Measurements from ENCODE around the gene IWS1. TPM values are rescaled to one million over a fixed set of nuclear protein-coding genes. Genes with fewer than 3 reads are reported as not detected.

IWS1 gene
- total and polyA plus RNA-seq, 9 of the 15 experiments (the other 6 are each of a cell fraction or from before 2014, with no cell fraction given): 20.8 to 67.2 (median 46.6) TPM

DNA sequence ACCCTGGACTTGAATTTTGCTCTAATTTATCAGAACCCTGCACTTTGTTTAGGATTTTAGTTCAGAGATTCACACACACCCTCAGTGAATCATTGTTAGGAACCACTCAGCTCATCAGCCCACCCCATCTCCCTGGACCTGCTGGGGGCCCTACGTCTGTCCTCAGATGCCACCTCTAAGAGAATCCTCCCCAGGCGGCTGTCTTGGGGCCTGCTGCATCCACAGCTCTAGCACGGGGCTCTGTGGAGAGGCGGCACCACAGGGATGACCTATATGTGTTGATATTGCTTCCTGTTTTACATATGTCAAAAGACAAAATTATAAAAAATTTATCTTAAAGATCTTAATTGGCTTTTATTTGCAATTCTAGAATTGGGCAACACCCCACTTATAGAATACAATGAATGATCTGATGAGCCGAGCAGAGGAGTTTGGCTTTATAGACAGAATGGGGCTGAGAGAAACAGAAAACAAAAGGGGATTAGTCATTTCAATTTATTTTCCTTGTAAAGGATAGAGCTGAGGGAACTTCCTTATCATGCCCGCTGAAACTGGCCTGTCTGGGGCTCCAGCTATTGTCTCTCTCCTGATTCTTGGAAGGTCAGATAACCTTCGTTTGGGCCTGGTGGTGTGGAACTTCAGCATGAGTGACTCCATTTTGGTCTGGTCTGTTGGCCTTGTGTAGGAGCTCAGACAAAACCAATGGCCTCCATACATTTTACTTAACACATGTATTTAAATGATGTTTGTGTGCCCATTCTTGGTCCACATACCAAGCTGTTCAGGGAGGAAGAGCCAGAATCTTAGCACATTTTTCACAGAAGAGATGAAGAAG is 10.6 kb upstream of the IWS1 start:
- no peak overlapping the region for H2AFZ ChIP-seq (ENCODE audit: low read depth, low read length)
- POLR2A ChIA-PET: interaction anchor here (0.9 to 1.7 kb wide), 2 partner anchors 9 to 10 kb away, joined by 3 to 8 read pairs; partner anchors contain the start of gene IWS1

More for the DNA sequence above, 10.6 kb upstream of the IWS1 start:
- in situ Hi-C loops (cut with MboI): no loop called here
- FAIRE-seq (peak; percentile 15), ATAC-seq (no peak), DNase-seq (ENCODE audit: extremely low read depth in 1 of 4, low spot score in 3 of 4) (no peak)
- Histone ChIP-seq H3K9me1 (ENCODE audit: control insufficient read depth, insufficient read depth, low read length) (no peaks in the 10 kb centered on the region), H3K4me3 (no peak overlapping the region), H3K79me2 (ENCODE audit: control insufficient read depth, insufficient read depth, low read length) (no peaks in the 10 kb centered on the region), H4K20me1 (replicated peaks; ENCODE audit: control insufficient read depth, insufficient read depth, low read length) (no peaks in the 10 kb centered on the region), H3K4me2 (ENCODE audit: insufficient read depth, low read length) (no peak overlapping the region), H3K36me3 (ENCODE audit: control insufficient read depth, insufficient read depth, low read length) (no peaks in the 10 kb centered on the region), H3K9ac (ENCODE audit: insufficient read depth in 1 of 2, low read depth in 2 of 2, low read length in 2 of 2) (no peak overlapping the region), H3K9me3 (replicated peaks; ENCODE audit: control insufficient read depth, insufficient read depth, low read depth, low read length) (no peaks in the 10 kb centered on the region), H3K4me1 (replicated peaks in 1 of 2; ENCODE audit: control insufficient read depth in 2 of 2, insufficient read depth in 2 of 2, low read length in 2 of 2) (peaks cover under 1 to 4% of the 10 kb centered on the region in 2 experiments; a peak in 3 of 5 replicates), H3K27me3 (ENCODE audit: control insufficient read depth in 2 of 2, insufficient read depth in 2 of 2, low read length in 2 of 2) (peaks cover 18 to 57% of the 10 kb centered on the region in 2 experiments), H3K27ac (ENCODE audit: extremely low read depth, low read depth, low read length) (no peak overlapping the region)
- CTCF ChIA-PET (ENCODE audit: low intra/inter-chr PET ratio): no interaction called here
- no peak for TF ChIP-seq CCAR2 (IDR thresholded peaks at IDR 0.05; ENCODE audit: low read depth, low read length)
- TF ChIP-seq BCL6 (CRISPR knock-in tag; IDR thresholded peaks at IDR 0.05): no peak
- TF ChIP-seq, protein P1, sequence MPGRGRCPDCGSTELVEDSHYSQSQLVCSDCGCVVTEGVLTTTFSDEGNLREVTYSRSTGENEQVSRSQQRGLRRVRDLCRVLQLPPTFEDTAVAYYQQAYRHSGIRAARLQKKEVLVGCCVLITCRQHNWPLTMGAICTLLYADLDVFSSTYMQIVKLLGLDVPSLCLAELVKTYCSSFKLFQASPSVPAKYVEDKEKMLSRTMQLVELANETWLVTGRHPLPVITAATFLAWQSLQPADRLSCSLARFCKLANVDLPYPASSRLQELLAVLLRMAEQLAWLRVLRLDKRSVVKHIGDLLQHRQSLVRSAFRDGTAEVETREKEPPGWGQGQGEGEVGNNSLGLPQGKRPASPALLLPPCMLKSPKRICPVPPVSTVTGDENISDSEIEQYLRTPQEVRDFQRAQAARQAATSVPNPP (IDR thresholded peaks at IDR 0.05; ENCODE audit: borderline replicate concordance, insufficient read depth, insufficient read length): no peak
- no peak for TF ChIP-seq NR2C1 (IDR thresholded peaks at IDR 0.05)
- TF ChIP-seq NR2C1 (tag; IDR thresholded peaks at IDR 0.05): 0 out of 2 replicates have a peak, but pooled peaks have one; percentile 27
- peak; percentile 43; the same call in 1 of the 2 replicates for TF ChIP-seq MEF2D (tag; conservative IDR thresholded peaks at IDR 0.05; ENCODE audit: low read depth)
- 0 out of 4 replicates have a peak, but pooled peaks of 1 of the 2 experiments have one; percentile 38 for TF ChIP-seq TEAD1 (CRISPR knock-in tag; IDR thresholded peaks at IDR 0.05)
- TF ChIP-seq ZNF23 (CRISPR knock-in tag; IDR thresholded peaks at IDR 0.05): no peak
- no peak for TF ChIP-seq NR4A1 (CRISPR knock-in tag; IDR thresholded peaks at IDR 0.05)
- TF ChIP-seq NR4A1 (tag; IDR thresholded peaks at IDR 0.05): peak; percentile 82
- TF ChIP-seq PTTG1 (tag; IDR thresholded peaks at IDR 0.05; ENCODE audit: low read depth): peak; percentile 69
- no TSS peak for BruUV-seq (replicated peaks)
- 21% methylated on average over 7 of the region's 7 CpGs for WGBS (ENCODE audit: insufficient coverage, low coverage, missing lambda C conversion rate)
- intact Hi-C loops (cut with micrococcal nuclease): no loop called here
